ENCODE results near the gene CYLD. TPM values are rescaled to one million over a fixed set of nuclear protein-coding genes. Genes with fewer than 3 reads are reported as not detected.

The CYLD gene
- total and polyA plus RNA-seq, 2 experiments from 2014 or later: 6.9 to 30.9 TPM

- no peaks in the 10 kb centered on the region for H3F3A ChIP-seq (replicated peaks; ENCODE audit: low read depth)
- H3K36me3 ChIP-seq (ENCODE audit: insufficient read depth): no peaks in the 10 kb centered on the region
- H3K4me2 ChIP-seq: no peak overlapping the region
- no peaks in the 10 kb centered on the region for H4K20me1 ChIP-seq (replicated peaks; ENCODE audit: insufficient read depth)
- H3K27ac ChIP-seq (ENCODE audit: low read depth): no peak overlapping the region
- no peak overlapping the region for H3K4me3 ChIP-seq
- DNase-seq (ENCODE audit: low spot score) (no peak), ATAC-seq (no peak)
- H3K27me3 ChIP-seq (ENCODE audit: insufficient read depth): no peaks in the 10 kb centered on the region
- TF ChIP-seq ZNF114 (CRISPR knock-in tag; IDR thresholded peaks at IDR 0.05) (no peak), CREB1 (CRISPR knock-in tag; IDR thresholded peaks at IDR 0.05; ENCODE audit: low read depth) (no peak), EZH2 (IDR thresholded peaks at IDR 0.05; ENCODE audit: low read depth, unreplicated experiment) (no peak), REST (IDR thresholded peaks at IDR 0.05; ENCODE audit: unreplicated experiment) (no peak), STAT1 (IDR thresholded peaks at IDR 0.05; ENCODE audit: unreplicated experiment) (no peak), EZH2phosphoT487 (IDR thresholded peaks at IDR 0.05; ENCODE audit: unreplicated experiment) (no peak), JUNB (IDR thresholded peaks at IDR 0.05; ENCODE audit: unreplicated experiment) (no peak), ZNF331 (CRISPR knock-in tag; IDR thresholded peaks at IDR 0.05; ENCODE audit: low read depth) (no peak), NANOG (IDR thresholded peaks at IDR 0.05; ENCODE audit: borderline replicate concordance) (no peak), POLR2AphosphoS5 (IDR thresholded peaks at IDR 0.05; ENCODE audit: low read depth) (no peak)
- TF ChIP-seq, protein P1, sequence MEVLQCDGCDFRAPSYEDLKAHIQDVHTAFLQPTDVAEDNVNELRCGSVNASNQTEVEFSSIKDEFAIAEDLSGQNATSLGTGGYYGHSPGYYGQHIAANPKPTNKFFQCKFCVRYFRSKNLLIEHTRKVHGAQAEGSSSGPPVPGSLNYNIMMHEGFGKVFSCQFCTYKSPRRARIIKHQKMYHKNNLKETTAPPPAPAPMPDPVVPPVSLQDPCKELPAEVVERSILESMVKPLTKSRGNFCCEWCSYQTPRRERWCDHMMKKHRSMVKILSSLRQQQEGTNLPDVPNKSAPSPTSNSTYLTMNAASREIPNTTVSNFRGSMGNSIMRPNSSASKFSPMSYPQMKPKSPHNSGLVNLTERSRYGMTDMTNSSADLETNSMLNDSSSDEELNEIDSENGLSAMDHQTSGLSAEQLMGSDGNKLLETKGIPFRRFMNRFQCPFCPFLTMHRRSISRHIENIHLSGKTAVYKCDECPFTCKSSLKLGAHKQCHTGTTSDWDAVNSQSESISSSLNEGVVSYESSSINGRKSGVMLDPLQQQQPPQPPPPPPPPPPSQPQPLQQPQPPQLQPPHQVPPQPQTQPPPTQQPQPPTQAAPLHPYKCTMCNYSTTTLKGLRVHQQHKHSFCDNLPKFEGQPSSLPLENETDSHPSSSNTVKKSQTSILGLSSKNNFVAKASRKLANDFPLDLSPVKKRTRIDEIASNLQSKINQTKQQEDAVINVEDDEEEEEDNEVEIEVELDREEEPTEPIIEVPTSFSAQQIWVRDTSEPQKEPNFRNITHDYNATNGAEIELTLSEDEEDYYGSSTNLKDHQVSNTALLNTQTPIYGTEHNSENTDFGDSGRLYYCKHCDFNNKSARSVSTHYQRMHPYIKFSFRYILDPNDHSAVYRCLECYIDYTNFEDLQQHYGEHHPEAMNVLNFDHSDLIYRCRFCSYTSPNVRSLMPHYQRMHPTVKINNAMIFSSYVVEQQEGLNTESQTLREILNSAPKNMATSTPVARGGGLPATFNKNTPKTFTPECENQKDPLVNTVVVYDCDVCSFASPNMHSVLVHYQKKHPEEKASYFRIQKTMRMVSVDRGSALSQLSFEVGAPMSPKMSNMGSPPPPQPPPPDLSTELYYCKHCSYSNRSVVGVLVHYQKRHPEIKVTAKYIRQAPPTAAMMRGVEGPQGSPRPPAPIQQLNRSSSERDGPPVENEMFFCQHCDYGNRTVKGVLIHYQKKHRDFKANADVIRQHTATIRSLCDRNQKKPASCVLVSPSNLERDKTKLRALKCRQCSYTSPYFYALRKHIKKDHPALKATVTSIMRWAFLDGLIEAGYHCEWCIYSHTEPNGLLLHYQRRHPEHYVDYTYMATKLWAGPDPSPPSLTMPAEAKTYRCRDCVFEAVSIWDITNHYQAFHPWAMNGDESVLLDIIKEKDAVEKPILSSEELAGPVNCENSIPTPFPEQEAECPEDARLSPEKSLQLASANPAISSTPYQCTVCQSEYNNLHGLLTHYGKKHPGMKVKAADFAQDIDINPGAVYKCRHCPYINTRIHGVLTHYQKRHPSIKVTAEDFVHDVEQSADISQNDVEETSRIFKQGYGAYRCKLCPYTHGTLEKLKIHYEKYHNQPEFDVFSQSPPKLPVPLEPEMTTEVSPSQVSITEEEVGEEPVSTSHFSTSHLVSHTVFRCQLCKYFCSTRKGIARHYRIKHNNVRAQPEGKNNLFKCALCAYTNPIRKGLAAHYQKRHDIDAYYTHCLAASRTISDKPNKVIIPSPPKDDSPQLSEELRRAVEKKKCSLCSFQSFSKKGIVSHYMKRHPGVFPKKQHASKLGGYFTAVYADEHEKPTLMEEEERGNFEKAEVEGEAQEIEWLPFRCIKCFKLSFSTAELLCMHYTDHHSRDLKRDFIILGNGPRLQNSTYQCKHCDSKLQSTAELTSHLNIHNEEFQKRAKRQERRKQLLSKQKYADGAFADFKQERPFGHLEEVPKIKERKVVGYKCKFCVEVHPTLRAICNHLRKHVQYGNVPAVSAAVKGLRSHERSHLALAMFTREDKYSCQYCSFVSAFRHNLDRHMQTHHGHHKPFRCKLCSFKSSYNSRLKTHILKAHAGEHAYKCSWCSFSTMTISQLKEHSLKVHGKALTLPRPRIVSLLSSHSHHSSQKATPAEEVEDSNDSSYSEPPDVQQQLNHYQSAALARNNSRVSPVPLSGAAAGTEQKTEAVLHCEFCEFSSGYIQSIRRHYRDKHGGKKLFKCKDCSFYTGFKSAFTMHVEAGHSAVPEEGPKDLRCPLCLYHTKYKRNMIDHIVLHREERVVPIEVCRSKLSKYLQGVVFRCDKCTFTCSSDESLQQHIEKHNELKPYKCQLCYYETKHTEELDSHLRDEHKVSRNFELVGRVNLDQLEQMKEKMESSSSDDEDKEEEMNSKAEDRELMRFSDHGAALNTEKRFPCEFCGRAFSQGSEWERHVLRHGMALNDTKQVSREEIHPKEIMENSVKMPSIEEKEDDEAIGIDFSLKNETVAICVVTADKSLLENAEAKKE (CRISPR knock-in tag; IDR thresholded peaks at IDR 0.05): no peak
- TF ChIP-seq, protein P2, sequence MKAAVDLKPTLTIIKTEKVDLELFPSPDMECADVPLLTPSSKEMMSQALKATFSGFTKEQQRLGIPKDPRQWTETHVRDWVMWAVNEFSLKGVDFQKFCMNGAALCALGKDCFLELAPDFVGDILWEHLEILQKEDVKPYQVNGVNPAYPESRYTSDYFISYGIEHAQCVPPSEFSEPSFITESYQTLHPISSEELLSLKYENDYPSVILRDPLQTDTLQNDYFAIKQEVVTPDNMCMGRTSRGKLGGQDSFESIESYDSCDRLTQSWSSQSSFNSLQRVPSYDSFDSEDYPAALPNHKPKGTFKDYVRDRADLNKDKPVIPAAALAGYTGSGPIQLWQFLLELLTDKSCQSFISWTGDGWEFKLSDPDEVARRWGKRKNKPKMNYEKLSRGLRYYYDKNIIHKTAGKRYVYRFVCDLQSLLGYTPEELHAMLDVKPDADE (IDR thresholded peaks at IDR 0.05): no peak
- TF ChIP-seq, protein P3, sequence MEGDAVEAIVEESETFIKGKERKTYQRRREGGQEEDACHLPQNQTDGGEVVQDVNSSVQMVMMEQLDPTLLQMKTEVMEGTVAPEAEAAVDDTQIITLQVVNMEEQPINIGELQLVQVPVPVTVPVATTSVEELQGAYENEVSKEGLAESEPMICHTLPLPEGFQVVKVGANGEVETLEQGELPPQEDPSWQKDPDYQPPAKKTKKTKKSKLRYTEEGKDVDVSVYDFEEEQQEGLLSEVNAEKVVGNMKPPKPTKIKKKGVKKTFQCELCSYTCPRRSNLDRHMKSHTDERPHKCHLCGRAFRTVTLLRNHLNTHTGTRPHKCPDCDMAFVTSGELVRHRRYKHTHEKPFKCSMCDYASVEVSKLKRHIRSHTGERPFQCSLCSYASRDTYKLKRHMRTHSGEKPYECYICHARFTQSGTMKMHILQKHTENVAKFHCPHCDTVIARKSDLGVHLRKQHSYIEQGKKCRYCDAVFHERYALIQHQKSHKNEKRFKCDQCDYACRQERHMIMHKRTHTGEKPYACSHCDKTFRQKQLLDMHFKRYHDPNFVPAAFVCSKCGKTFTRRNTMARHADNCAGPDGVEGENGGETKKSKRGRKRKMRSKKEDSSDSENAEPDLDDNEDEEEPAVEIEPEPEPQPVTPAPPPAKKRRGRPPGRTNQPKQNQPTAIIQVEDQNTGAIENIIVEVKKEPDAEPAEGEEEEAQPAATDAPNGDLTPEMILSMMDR (conservative IDR thresholded peaks at IDR 0.05; ENCODE audit: low read depth in 2 of 2): no peak
- Mint-ChIP-seq H3K4me1 (peaks cover 11% of the 10 kb centered on the region), H3K9me3 (no peaks in the 10 kb centered on the region), H3K27me3 (ENCODE audit: insufficient read depth, low read depth, poor library complexity) (peaks cover 5% of the 10 kb centered on the region), H3K4me3 (no peak overlapping the region), H3K27ac (no peak overlapping the region), H3K36me3 (ENCODE audit: low read depth) (no peaks in the 10 kb centered on the region)
- H3K9me2 ChIP-seq (ENCODE audit: insufficient read depth): 0 out of 2 replicates have a peak, but pooled peaks cover 2% of the 10 kb centered on the region
- H3K79me2 ChIP-seq (replicated peaks; ENCODE audit: insufficient read depth): no peaks in the 10 kb centered on the region
- H3K4me1 ChIP-seq (ENCODE audit: insufficient read depth): peaks cover 7% of the 10 kb centered on the region; the same call in 1 of the 2 replicates
- no peak overlapping the region for H2AFZ ChIP-seq
Observed at GRCh38 chr16:50812876-50813466, 71.1 kb downstream of the CYLD start.

All from GM23338 (cell line).